Measurements from ENCODE around the gene C4orf50. TPM values are rescaled to one million over a fixed set of nuclear protein-coding genes. Genes with fewer than 3 reads are reported as not detected.
A peak's percentile ranks its signal among the peaks of the same experiment; 100 is the strongest.

The C4orf50 gene
- total and polyA plus RNA-seq, 2 experiments from 2014 or later: not detected

- Histone ChIP-seq H3K4me1 (ENCODE audit: insufficient read depth) (no peaks in the 10 kb centered on the region), H2AFZ (no peak overlapping the region), H4K20me1 (ENCODE audit: insufficient read depth) (no peaks in the 10 kb centered on the region), H3K4me3 (no peak overlapping the region), H3K9me2 (ENCODE audit: insufficient read depth) (no peaks in the 10 kb centered on the region), H3F3A (ENCODE audit: insufficient read depth) (no peaks in the 10 kb centered on the region), H3K9me3 (ENCODE audit: low read depth) (no peaks in the 10 kb centered on the region), H3K9ac (no peak overlapping the region), H3K27me3 (replicated peaks; ENCODE audit: insufficient read depth) (peaks cover 30% of the 10 kb centered on the region), H3K79me2 (ENCODE audit: insufficient read depth) (no peaks in the 10 kb centered on the region), H3K4me2 (ENCODE audit: unreplicated experiment) (no peak overlapping the region), H3K36me3 (ENCODE audit: low read depth) (no peaks in the 10 kb centered on the region), H3K27ac (no peak overlapping the region)
- DNase-seq: no peak
- no peak for TF ChIP-seq EZH2 (IDR thresholded peaks at IDR 0.05; ENCODE audit: insufficient read depth, poor library complexity, severe bottlenecking)
- TF ChIP-seq EZH2phosphoT487 (IDR thresholded peaks at IDR 0.05; ENCODE audit: insufficient read depth, low read depth): no peak
- WGBS, 2 experiments (ENCODE audit: low coverage in 1 of 2, low lambda C conversion rate in 2 of 2, missing lambda C conversion rate in 2 of 2): 50 to 61% methylated on average over 3 of the region's 3 CpGs
- in situ Hi-C loops (cut with MboI): no loop called here
These were observed 163.3 kb downstream of the C4orf50 start for GRCh38 chr4:5854929-5855328.

GRCh38 chr4:5852523-5853202 is 165.6 kb downstream of the C4orf50 start:
- no peak overlapping the region for H2AFZ ChIP-seq
- no peak overlapping the region for H3K9ac ChIP-seq
- H3F3A ChIP-seq (ENCODE audit: insufficient read depth): no peaks in the 10 kb centered on the region
- TF ChIP-seq EZH2phosphoT487 (IDR thresholded peaks at IDR 0.05; ENCODE audit: insufficient read depth, low read depth) (no peak), EZH2 (IDR thresholded peaks at IDR 0.05; ENCODE audit: insufficient read depth, poor library complexity, severe bottlenecking) (no peak)
- no peak for DNase-seq
- no peak overlapping the region for H3K4me2 ChIP-seq (ENCODE audit: unreplicated experiment)
- no peaks in the 10 kb centered on the region for H4K20me1 ChIP-seq (ENCODE audit: insufficient read depth)
- no peaks in the 10 kb centered on the region for H3K9me2 ChIP-seq (ENCODE audit: insufficient read depth)
- in situ Hi-C loops (cut with MboI): no loop called here
- H3K9me3 ChIP-seq (ENCODE audit: low read depth): no peaks in the 10 kb centered on the region
- no peak overlapping the region for H3K4me3 ChIP-seq
- peaks cover 26% of the 10 kb centered on the region for H3K27me3 ChIP-seq (replicated peaks; ENCODE audit: insufficient read depth)
- no peak overlapping the region for H3K27ac ChIP-seq
- H3K36me3 ChIP-seq (ENCODE audit: low read depth): no peaks in the 10 kb centered on the region
- H3K4me1 ChIP-seq (ENCODE audit: insufficient read depth): no peaks in the 10 kb centered on the region
- 38 to 40% methylated on average over 9 of the region's 9 CpGs for WGBS, 2 experiments (ENCODE audit: low coverage in 1 of 2, low lambda C conversion rate in 2 of 2, missing lambda C conversion rate in 2 of 2)
- no peaks in the 10 kb centered on the region for H3K79me2 ChIP-seq (ENCODE audit: insufficient read depth)

- H3K9ac ChIP-seq: no peak overlapping the region
- H3K4me3 ChIP-seq: no peak overlapping the region
- H3K79me2 ChIP-seq (ENCODE audit: insufficient read depth): no peaks in the 10 kb centered on the region
- no peaks in the 10 kb centered on the region for H4K20me1 ChIP-seq (ENCODE audit: insufficient read depth)
- no peaks in the 10 kb centered on the region for H3K9me3 ChIP-seq (ENCODE audit: low read depth)
- in situ Hi-C loops (cut with MboI): no loop called here
- H3K4me1 ChIP-seq (ENCODE audit: insufficient read depth): no peaks in the 10 kb centered on the region
- no peak overlapping the region for H3K27ac ChIP-seq
- no peaks in the 10 kb centered on the region for H3K36me3 ChIP-seq (ENCODE audit: low read depth)
- no peaks in the 10 kb centered on the region for H3K9me2 ChIP-seq (ENCODE audit: insufficient read depth)
- no peaks in the 10 kb centered on the region for H3F3A ChIP-seq (ENCODE audit: insufficient read depth)
- H3K27me3 ChIP-seq (replicated peaks; ENCODE audit: insufficient read depth): peaks cover 26% of the 10 kb centered on the region
- no peak for DNase-seq
- no peak for TF ChIP-seq EZH2phosphoT487 (IDR thresholded peaks at IDR 0.05; ENCODE audit: insufficient read depth, low read depth)
- TF ChIP-seq EZH2 (IDR thresholded peaks at IDR 0.05; ENCODE audit: insufficient read depth, poor library complexity, severe bottlenecking): no peak
- H2AFZ ChIP-seq: no peak overlapping the region
- H3K4me2 ChIP-seq (ENCODE audit: unreplicated experiment): no peak overlapping the region
- 33 to 48% methylated on average over 4 of the region's 4 CpGs for WGBS, 2 experiments (ENCODE audit: low coverage in 1 of 2, low lambda C conversion rate in 2 of 2, missing lambda C conversion rate in 2 of 2)
These were observed 166.5 kb downstream of the C4orf50 start for GRCh38 chr4:5851637-5852301.

MicroRNA genes within 50 kb of the gene (microRNA counts, 767-probe panel; counts per million panel counts)
- 447 counts per million, percentile 86 among the panel's probes with 10 or more counts for microRNA hsa-miR-378d

Small RNA genes lying within 50 kb of the gene (microRNA-seq; reads per million reads assigned to microRNA genes)
- not detected for gene MIR378D1 (ENCODE audit: borderline number of aligned reads)

Small RNA genes lying within 50 kb of the gene (small RNA-seq; reads per million reads assigned to genes)
- not detected for gene MIR378D1 (ENCODE audit: low read depth, low replicate concordance)

Other genes starting within 250 kb of the C4orf50 start
- gene CRMP1, start 125.3 kb downstream of the C4orf50 start, total RNA-seq (2014; rRNA removed; shearing (Covaris generic)): not detected in 2 replicates
- 1.3 and 1.6 TPM in 2 replicates for gene CRMP1, start 125.3 kb downstream of the C4orf50 start, polyA plus RNA-seq (2016; fragmentation: Nextera tagmentation; extraction: Ambion mirVana)
- gene JAKMIP1, start 182.1 kb upstream of the C4orf50 start, total RNA-seq (2014; rRNA removed; shearing (Covaris generic)): not detected in 2 replicates
- not detected in 2 replicates for gene JAKMIP1, start 182.1 kb upstream of the C4orf50 start, polyA plus RNA-seq (2016; fragmentation: Nextera tagmentation; extraction: Ambion mirVana)

Measured in GM23248 (cell line).